Measurements from ENCODE around the gene MS4A5.

MS4A5 gene
- 0 reads per million in 3 donors for total RNA-seq

GRCh38 chr11:60429272-60429671 lies at the start of gene MS4A5:
Gene MS4A5 (plus strand): TSS chr11:60429572. CDS start chr11:60429675, 103 bp downstream.
- H3K4me1 ChIP-seq (ENCODE audit: control insufficient read depth, insufficient read depth, low read length, poor library complexity, severe bottlenecking), result no peaks in the 10 kb centered on the region
- no peaks in the 10 kb centered on the region for H3K9me3 ChIP-seq (ENCODE audit: control insufficient read depth, low read length)
- H3K27ac ChIP-seq (ENCODE audit: insufficient read depth, low read length, poor library complexity, severe bottlenecking), result no peak within 1 kb of the TSS
- no peak within 1 kb of the TSS for H3K4me3 ChIP-seq (ENCODE audit: insufficient read depth, low read depth, low read length, poor library complexity, severe bottlenecking)
- H3K27me3 ChIP-seq (replicated peaks; ENCODE audit: control insufficient read depth, insufficient read depth, low read length, poor library complexity, severe bottlenecking), result no peaks in the 10 kb centered on the region
- no peaks in the 10 kb centered on the region for H3K36me3 ChIP-seq (ENCODE audit: control insufficient read depth, insufficient read depth, low read length)
- DNase-seq, result no peak

- Histone ChIP-seq H3K36me3 (ENCODE audit: control insufficient read depth, insufficient read depth, low read length) (no peaks in the 10 kb centered on the region), H3K4me1 (ENCODE audit: control insufficient read depth, insufficient read depth, low read length, poor library complexity, severe bottlenecking) (no peaks in the 10 kb centered on the region), H3K27ac (ENCODE audit: insufficient read depth, low read length, poor library complexity, severe bottlenecking) (no peak overlapping the region), H3K27me3 (replicated peaks; ENCODE audit: control insufficient read depth, insufficient read depth, low read length, poor library complexity, severe bottlenecking) (peaks cover 2% of the 10 kb centered on the region), H3K9me3 (ENCODE audit: control insufficient read depth, low read length) (no peaks in the 10 kb centered on the region), H3K4me3 (ENCODE audit: insufficient read depth, low read depth, low read length, poor library complexity, severe bottlenecking) (no peak overlapping the region)
- no peak for DNase-seq
These were observed 40.0 kb upstream of the MS4A5 start for GRCh38 chr11:60389279-60389910.

- no peak for DNase-seq
- H3K36me3 ChIP-seq (ENCODE audit: control insufficient read depth, insufficient read depth, low read length), result no peaks in the 10 kb centered on the region
- H3K4me1 ChIP-seq (ENCODE audit: control insufficient read depth, insufficient read depth, low read length, poor library complexity, severe bottlenecking), result no peaks in the 10 kb centered on the region
- H3K9me3 ChIP-seq (ENCODE audit: control insufficient read depth, low read length), result no peaks in the 10 kb centered on the region
- H3K27ac ChIP-seq (ENCODE audit: insufficient read depth, low read length, poor library complexity, severe bottlenecking), result no peak overlapping the region
- peaks cover 2% of the 10 kb centered on the region for H3K27me3 ChIP-seq (replicated peaks; ENCODE audit: control insufficient read depth, insufficient read depth, low read length, poor library complexity, severe bottlenecking)
- H3K4me3 ChIP-seq (ENCODE audit: insufficient read depth, low read depth, low read length, poor library complexity, severe bottlenecking), result no peak overlapping the region
These were observed 39.0 kb upstream of the MS4A5 start for GRCh38 chr11:60390419-60390818.

GRCh38 chr11:60392361-60392760 lies 37.0 kb upstream of the MS4A5 start:
- no peak overlapping the region for H3K4me3 ChIP-seq (ENCODE audit: insufficient read depth, low read depth, low read length, poor library complexity, severe bottlenecking)
- H3K36me3 ChIP-seq (ENCODE audit: control insufficient read depth, insufficient read depth, low read length), result no peaks in the 10 kb centered on the region
- H3K9me3 ChIP-seq (ENCODE audit: control insufficient read depth, low read length), result no peaks in the 10 kb centered on the region

GRCh38 chr11:60393016-60393415 lies 36.4 kb upstream of the MS4A5 start:
- H3K27ac ChIP-seq (ENCODE audit: insufficient read depth, low read length, poor library complexity, severe bottlenecking), result no peak overlapping the region
- no peak overlapping the region for H3K4me3 ChIP-seq (ENCODE audit: insufficient read depth, low read depth, low read length, poor library complexity, severe bottlenecking)
- peaks cover 2% of the 10 kb centered on the region for H3K27me3 ChIP-seq (replicated peaks; ENCODE audit: control insufficient read depth, insufficient read depth, low read length, poor library complexity, severe bottlenecking)
- no peaks in the 10 kb centered on the region for H3K36me3 ChIP-seq (ENCODE audit: control insufficient read depth, insufficient read depth, low read length)
- H3K9me3 ChIP-seq (ENCODE audit: control insufficient read depth, low read length), result no peaks in the 10 kb centered on the region
- no peaks in the 10 kb centered on the region for H3K4me1 ChIP-seq (ENCODE audit: control insufficient read depth, insufficient read depth, low read length, poor library complexity, severe bottlenecking)
- DNase-seq, result no peak

More at GRCh38 chr11:60392361-60392760, 37.0 kb upstream of the MS4A5 start:
- Histone ChIP-seq H3K27me3 (replicated peaks; ENCODE audit: control insufficient read depth, insufficient read depth, low read length, poor library complexity, severe bottlenecking) (peaks cover 2% of the 10 kb centered on the region), H3K4me1 (ENCODE audit: control insufficient read depth, insufficient read depth, low read length, poor library complexity, severe bottlenecking) (no peaks in the 10 kb centered on the region), H3K27ac (ENCODE audit: insufficient read depth, low read length, poor library complexity, severe bottlenecking) (no peak overlapping the region)
- no peak for DNase-seq

GRCh38 chr11:60394666-60395380 lies 34.5 kb upstream of the MS4A5 start:
- Histone ChIP-seq H3K9me3 (ENCODE audit: control insufficient read depth, low read length) (no peaks in the 10 kb centered on the region), H3K36me3 (ENCODE audit: control insufficient read depth, insufficient read depth, low read length) (no peaks in the 10 kb centered on the region), H3K4me1 (ENCODE audit: control insufficient read depth, insufficient read depth, low read length, poor library complexity, severe bottlenecking) (no peaks in the 10 kb centered on the region), H3K27ac (ENCODE audit: insufficient read depth, low read length, poor library complexity, severe bottlenecking) (no peak overlapping the region), H3K4me3 (ENCODE audit: insufficient read depth, low read depth, low read length, poor library complexity, severe bottlenecking) (no peak overlapping the region), H3K27me3 (replicated peaks; ENCODE audit: control insufficient read depth, insufficient read depth, low read length, poor library complexity, severe bottlenecking) (no peaks in the 10 kb centered on the region)
- no peak for DNase-seq

GRCh38 chr11:60396382-60396781 lies 33.0 kb upstream of the MS4A5 start, which contains the start of gene MS4A14:
Gene MS4A14 (plus strand): TSS chr11:60396459. CDS start chr11:60396579, 120 bp downstream.
- no peaks in the 10 kb centered on the region for H3K36me3 ChIP-seq (ENCODE audit: control insufficient read depth, insufficient read depth, low read length)
- H3K4me3 ChIP-seq (ENCODE audit: insufficient read depth, low read depth, low read length, poor library complexity, severe bottlenecking), result no peak within 1 kb of the TSS

GRCh38 chr11:60396799-60397198 lies 32.6 kb upstream of the MS4A5 start:
- Histone ChIP-seq H3K27me3 (replicated peaks; ENCODE audit: control insufficient read depth, insufficient read depth, low read length, poor library complexity, severe bottlenecking) (no peaks in the 10 kb centered on the region), H3K9me3 (ENCODE audit: control insufficient read depth, low read length) (no peaks in the 10 kb centered on the region), H3K27ac (ENCODE audit: insufficient read depth, low read length, poor library complexity, severe bottlenecking) (no peak overlapping the region), H3K4me3 (ENCODE audit: insufficient read depth, low read depth, low read length, poor library complexity, severe bottlenecking) (no peak overlapping the region), H3K36me3 (ENCODE audit: control insufficient read depth, insufficient read depth, low read length) (no peaks in the 10 kb centered on the region), H3K4me1 (ENCODE audit: control insufficient read depth, insufficient read depth, low read length, poor library complexity, severe bottlenecking) (no peaks in the 10 kb centered on the region)
- no peak for DNase-seq

More at GRCh38 chr11:60396382-60396781, 33.0 kb upstream of the MS4A5 start, which contains the start of gene MS4A14:
- Histone ChIP-seq H3K27me3 (replicated peaks; ENCODE audit: control insufficient read depth, insufficient read depth, low read length, poor library complexity, severe bottlenecking) (no peaks in the 10 kb centered on the region), H3K9me3 (ENCODE audit: control insufficient read depth, low read length) (no peaks in the 10 kb centered on the region), H3K27ac (ENCODE audit: insufficient read depth, low read length, poor library complexity, severe bottlenecking) (no peak within 1 kb of the TSS), H3K4me1 (ENCODE audit: control insufficient read depth, insufficient read depth, low read length, poor library complexity, severe bottlenecking) (no peaks in the 10 kb centered on the region)
- DNase-seq, result no peak

- Histone ChIP-seq H3K27ac (ENCODE audit: insufficient read depth, low read length, poor library complexity, severe bottlenecking) (no peak overlapping the region), H3K9me3 (ENCODE audit: control insufficient read depth, low read length) (no peaks in the 10 kb centered on the region), H3K4me3 (ENCODE audit: insufficient read depth, low read depth, low read length, poor library complexity, severe bottlenecking) (no peak overlapping the region), H3K4me1 (ENCODE audit: control insufficient read depth, insufficient read depth, low read length, poor library complexity, severe bottlenecking) (no peaks in the 10 kb centered on the region), H3K27me3 (replicated peaks; ENCODE audit: control insufficient read depth, insufficient read depth, low read length, poor library complexity, severe bottlenecking) (no peaks in the 10 kb centered on the region), H3K36me3 (ENCODE audit: control insufficient read depth, insufficient read depth, low read length) (no peaks in the 10 kb centered on the region)
- DNase-seq, result no peak
These were observed 9.4 kb upstream of the MS4A5 start for GRCh38 chr11:60420015-60420414.

- H3K4me1 ChIP-seq (ENCODE audit: control insufficient read depth, insufficient read depth, low read length, poor library complexity, severe bottlenecking), result no peaks in the 10 kb centered on the region
- H3K9me3 ChIP-seq (ENCODE audit: control insufficient read depth, low read length), result no peaks in the 10 kb centered on the region
- no peak overlapping the region for H3K27ac ChIP-seq (ENCODE audit: insufficient read depth, low read length, poor library complexity, severe bottlenecking)
- H3K4me3 ChIP-seq (ENCODE audit: insufficient read depth, low read depth, low read length, poor library complexity, severe bottlenecking), result no peak overlapping the region
- H3K27me3 ChIP-seq (replicated peaks; ENCODE audit: control insufficient read depth, insufficient read depth, low read length, poor library complexity, severe bottlenecking), result no peaks in the 10 kb centered on the region
- H3K36me3 ChIP-seq (ENCODE audit: control insufficient read depth, insufficient read depth, low read length), result no peaks in the 10 kb centered on the region
- DNase-seq, result no peak
These were observed 6.8 kb upstream of the MS4A5 start for GRCh38 chr11:60422609-60423008.
